HT1080 (cell line): ENCODE measurements around the gene DEFB124. TPM values are rescaled to one million over a fixed set of nuclear protein-coding genes. Genes with fewer than 3 reads are reported as not detected.
A peak's percentile ranks its signal among the peaks of the same experiment; 100 is the strongest.
"Not testable (repeated sequence)": the region's sequence is repeated elsewhere in the genome, so short reads cannot be mapped to it uniquely, and the experiment has no call there.

ENCODE experiments used
- DNase-seq: peaks from one replicate; pipeline ENCODE4 v3.0.0-alpha.2; 2015; ENCODE audit warnings: low read depth
- total RNA-seq: library from RNA; depleted of rRNA; stranded (reverse); fragments of >200 nt; shearing (Covaris generic); gene quantifications from 2 replicates; pipeline ENCODE4 v1.2.3, GENCODE V29; 2014

Gene DEFB124
- total RNA-seq, 1 experiment from 2014 or later = not detected

DNA sequence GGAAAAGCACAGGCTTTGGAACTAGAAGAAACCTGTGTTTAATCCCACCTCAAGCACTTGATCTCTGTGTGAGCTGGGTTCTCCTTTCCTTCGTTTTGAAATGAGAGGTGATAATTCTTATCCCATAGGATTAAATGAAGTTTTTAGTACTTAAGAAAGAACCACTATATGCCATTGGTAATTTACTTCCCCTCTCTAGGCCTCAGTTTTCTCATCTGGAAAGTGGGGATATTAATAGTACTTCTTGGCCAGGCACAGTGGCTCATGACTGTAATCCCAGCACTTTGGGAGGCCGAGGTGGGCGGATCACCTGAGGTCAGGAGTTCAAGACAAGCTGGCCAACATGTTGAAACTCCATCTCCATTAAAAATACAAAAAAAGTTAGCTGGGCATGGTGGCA, 14.2 kb upstream of the DEFB124 start:
- no peak for DNase-seq

- no peak for DNase-seq
Measured at GRCh38 chr20:31488115-31488514, 13.2 kb upstream of the DEFB124 start.

DNA sequence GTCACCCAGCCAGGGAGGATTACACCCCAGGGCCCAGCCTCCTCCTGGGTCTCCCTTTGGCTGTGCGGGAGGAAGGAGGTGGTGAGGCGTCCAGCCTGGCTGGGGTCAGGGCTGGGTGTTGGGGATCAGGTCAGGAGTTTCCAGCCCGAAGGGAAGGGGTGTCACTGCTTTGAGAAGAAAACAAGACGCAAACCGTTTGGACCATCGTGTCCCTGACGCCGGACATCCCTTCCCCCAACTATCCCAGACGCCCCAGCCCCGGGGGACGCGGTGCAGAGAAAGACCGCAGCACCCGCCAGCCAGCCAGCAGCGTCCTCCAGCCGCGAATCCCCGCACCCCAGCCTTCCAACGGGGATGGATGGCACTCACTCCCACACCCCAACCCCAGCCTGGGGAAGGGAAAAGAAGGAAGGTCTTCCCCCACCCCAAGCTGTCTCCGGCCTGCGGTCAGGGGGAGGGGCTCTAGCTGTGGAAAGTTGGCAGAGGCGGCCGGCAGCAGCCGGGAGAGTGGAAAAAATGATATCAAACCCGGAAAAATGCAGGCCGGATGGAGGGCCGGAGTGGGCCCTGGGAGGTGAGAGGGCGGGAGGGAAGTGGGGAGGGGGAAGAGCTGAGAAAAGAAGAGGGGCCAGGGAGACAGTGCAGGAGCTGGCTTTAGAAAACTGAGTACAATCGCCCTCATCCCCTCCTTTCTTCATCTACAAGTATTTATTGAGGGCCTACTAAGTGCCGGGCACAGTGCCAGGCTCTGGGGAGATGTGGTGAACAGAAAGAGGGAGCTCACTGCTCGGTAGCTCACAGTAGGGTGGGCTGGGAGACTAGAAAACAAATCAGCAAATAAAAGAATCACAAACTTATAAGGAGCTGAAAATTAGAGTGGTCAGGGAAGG, 10.8 kb upstream of the DEFB124 start:
- no peak for DNase-seq

DNA sequence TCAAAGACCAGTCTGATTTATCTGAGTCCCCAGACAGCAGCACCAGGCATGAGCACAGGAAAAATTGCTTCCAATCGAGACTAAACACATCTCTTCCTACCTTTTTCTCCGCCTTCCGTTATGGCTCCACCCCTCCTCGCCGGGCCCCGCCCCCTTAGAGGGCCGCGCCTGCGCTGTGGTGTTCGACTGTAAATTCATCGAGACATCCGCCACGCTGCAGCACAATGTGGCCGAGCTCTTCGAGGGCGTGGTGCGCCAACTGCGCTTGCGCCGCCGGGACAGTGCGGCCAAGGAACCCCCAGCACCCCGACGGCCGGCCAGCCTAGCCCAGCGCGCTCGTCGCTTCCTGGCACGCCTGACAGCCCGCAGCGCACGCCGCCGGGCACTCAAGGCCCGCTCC, 9.1 kb upstream of the DEFB124 start:
- DNase-seq = no peak

- DNase-seq = peak; percentile 23
Measured at GRCh38 chr20:31476643-31477215, 1.8 kb upstream of the DEFB124 start.

DNA sequence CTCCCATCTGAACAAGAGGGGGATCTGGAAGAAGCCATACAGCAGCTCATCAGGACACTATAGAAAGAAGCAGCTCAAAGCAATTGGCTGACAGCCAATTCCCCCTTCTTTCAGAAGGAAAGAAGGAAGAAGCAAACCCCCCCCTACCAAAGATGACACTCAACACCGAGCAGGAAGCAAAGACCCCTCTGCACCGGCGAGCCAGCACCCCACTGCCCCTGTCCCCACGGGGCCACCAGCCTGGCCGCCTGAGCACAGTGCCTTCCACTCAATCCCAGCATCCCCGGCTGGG, 1.3 kb upstream of the DEFB124 start:
- DNase-seq = no peak

DNA sequence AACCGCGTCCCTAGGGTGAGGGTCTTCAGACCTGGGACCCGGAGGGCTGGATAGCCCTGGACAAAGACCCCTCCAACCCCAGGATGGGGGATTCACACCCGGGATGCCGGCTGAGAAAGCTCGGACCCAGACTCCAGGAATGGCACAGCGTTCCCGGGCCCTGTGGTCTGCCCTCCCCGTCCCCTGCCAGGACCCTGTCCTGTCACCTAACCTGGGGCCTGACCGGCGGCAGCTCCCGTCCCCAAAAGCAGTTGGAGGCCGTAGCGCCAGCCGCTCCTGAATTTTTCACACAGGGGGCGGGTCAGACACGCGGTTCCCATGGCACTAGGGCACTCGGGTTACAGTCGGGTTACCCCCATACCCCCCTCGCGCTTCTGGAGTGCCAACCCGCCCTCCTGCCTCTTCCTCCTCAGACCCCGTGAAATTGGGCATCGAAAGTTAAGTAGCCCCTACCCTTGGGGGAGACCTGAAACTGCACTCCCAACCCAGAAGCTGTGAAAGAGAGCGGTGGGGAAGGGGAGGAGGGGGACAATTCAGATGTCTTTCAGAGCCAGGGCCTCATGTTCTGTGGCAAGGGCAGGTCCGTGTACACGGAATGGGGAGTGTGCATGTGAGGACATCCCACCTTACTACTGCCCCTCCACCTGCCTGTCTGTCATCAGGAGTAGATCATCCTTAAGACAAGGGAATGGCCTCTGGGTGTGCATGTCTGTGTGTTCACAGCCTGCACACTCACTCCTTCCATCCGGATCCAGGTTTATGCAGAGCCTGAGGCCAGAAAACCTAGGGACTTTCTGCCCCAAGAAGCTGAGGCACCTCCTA, 756 bp upstream of the DEFB124 start:
- no peak for DNase-seq

GRCh38 chr20:31474097-31474436, 860 bp downstream of the DEFB124 start:
- DNase-seq = no peak

DNA sequence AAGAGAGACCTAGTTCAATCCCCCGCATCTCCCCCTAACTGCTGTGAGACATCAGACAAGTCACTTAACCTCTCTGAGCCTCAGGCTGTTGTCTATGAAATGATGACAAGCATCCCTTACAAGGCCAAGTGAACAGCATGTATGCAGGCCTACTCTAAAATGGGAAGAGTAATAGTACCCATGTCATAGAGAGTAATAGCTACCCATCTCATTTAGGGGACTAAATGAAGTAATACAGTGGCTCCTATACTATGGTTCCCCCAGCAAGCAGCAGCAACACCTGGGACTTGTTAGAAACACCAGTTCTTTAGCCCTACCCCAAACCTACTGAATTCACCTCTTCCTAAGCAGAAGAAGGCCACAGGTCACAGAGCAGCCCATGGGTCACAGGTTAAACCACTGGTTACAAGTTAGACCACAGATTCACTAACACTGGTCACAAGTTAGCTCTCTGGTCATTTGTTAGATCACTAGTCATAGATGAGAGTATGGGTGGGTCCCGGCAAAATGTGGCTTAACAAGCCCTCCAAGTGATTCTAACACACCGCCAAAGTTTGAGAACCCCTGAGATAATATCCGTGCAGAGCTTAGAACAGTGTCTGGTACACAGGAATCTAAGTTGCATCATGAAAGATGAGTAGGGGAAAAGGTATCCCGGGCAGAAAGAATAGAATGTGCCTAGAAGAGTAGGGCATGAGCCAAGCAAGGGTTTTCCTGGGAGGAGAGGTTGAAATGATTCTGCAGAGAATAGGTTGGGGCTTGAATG, 1.4 kb downstream of the DEFB124 start:
- no peak for DNase-seq

GRCh38 chr20:31472395-31473330, 2.3 kb downstream of the DEFB124 start:
- no peak for DNase-seq

GRCh38 chr20:31470946-31471345, 4.0 kb downstream of the DEFB124 start:
- not testable (repeated sequence) for DNase-seq

- DNase-seq = no peak
Measured at GRCh38 chr20:31454361-31454760, 20.6 kb downstream of the DEFB124 start.

DNA sequence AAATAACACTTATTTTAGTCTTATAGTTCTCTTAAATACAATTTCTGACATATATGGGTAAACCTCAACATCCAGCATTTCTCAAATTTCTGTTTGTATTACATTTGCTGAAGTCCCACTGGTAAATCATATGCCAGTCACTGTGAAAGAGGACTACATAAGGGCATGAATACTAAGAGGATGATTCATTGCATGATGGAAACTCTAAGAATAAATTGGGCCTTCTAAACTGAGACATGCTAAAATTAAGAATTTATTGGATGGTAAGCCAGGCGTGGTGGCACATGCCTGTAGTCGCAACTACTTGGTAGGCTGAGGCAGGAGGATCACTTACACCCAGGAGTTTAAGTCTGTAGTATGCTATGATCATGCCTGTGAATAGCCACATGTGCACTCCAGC, 22.4 kb downstream of the DEFB124 start:
- no peak for DNase-seq

- no peak for DNase-seq
Measured at GRCh38 chr20:31449511-31450414, 25.2 kb downstream of the DEFB124 start.

GRCh38 chr20:31446084-31446819, 28.7 kb downstream of the DEFB124 start:
- DNase-seq = no peak

DNA sequence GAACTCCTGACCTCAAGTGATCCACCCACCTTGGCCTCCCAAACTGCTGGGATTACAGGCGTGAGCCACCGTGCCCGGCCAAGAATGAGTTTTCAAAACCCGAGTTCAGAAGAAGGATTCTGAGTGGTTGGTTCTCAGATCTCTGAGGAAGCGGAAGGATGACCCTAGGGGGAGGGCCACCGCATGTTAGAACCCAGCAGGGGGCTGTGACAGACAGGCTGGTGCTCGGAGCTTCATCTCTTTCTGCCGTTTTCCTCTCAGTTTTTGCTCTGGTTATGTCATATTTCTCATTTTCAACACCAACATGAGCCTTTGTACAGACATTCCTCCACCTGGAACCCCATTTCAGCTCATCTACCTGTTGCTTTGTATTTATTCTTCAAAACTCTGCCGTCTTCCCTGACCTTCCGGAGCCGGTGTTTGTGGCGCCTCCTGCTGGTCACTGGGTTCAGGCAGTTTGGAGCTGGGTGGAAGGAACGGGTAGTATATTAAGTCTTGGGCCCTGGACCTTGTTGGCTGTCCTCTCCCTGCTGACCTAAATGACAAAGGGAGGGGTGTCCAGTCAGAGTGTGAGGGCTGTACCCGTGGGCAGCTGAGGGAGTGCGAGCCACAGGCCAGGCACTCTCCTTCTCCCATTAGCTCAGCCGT, 34.8 kb downstream of the DEFB124 start, which contains the start of gene DEFB123:
DEFB123 (plus strand) TSS at position 621 of the 648 bp plus-strand sequence. CDS start 67 bp downstream, outside the sequence.
- peak; percentile 6 for DNase-seq

DNA sequence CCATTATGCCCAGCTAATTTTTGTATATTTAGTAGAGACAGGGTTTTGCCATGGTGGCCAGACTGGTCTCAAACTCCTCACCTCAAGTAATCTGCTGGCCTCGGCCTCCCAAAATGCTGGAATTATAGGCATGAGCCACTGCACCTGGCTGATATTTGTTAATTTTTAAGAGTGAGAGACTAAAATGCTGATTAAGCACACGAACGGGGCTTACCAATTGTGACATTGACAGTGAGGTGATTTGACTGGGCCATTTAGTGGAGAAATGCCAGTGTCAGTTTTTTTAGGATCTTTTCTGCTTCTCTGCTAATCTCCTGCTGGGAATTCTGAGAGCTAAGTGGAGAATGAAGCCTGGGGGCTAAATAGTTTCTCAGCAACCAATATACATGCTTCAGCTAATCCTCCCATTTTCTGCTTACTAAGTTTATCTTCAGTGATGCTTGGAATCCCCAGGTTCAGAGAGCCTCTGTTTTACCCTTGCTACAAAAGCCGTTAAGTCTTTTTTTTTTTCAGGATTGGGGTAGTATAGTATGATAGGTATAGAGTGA, 44.3 kb downstream of the DEFB124 start:
- no peak for DNase-seq

- DNase-seq = not testable (repeated sequence)
Measured at GRCh38 chr20:31427576-31427975, 47.4 kb downstream of the DEFB124 start.
